ENCODE results near the gene FOXA3.

GRCh38 chr19:45911291-45911690 lies 47.2 kb downstream of the FOXA3 start:
- TF ChIP-seq CTCF (conservative IDR thresholded peaks at IDR 0.05; ENCODE audit: low read length) (no peak), EZH2phosphoT487 (IDR thresholded peaks at IDR 0.05; ENCODE audit: borderline replicate concordance, low read depth, low read length) (no peak)

All from OCI-LY7 (cell line).